GM12874 (cell line): Measurements from ENCODE around the gene FBXO10.

Experiments used
- CTCF ChIP-seq: IDR thresholded peaks from 2 replicates; pipeline ENCODE4 v1.5.1; 2011; ENCODE audit warnings: low read depth, mild to moderate bottlenecking, control low read depth, low read length, moderate library complexity; ENCODE audit not compliant: insufficient read depth

The FBXO10 gene

GRCh38 chr9:37466037-37466709 is 110.0 kb downstream of the FBXO10 start:
- no peak for TF ChIP-seq CTCF

GRCh38 chr9:37465249-37466036 is 110.7 kb downstream of the FBXO10 start, which contains the start of gene ZBTB5:
Gene ZBTB5 (minus strand): TSS chr9:37465450. CDS start chr9:37442551, 22,899 bp downstream.
- no peak for TF ChIP-seq CTCF

- TF ChIP-seq CTCF: no peak
These were observed 111.5 kb downstream of the FBXO10 start for GRCh38 chr9:37464426-37465248.

DNA sequence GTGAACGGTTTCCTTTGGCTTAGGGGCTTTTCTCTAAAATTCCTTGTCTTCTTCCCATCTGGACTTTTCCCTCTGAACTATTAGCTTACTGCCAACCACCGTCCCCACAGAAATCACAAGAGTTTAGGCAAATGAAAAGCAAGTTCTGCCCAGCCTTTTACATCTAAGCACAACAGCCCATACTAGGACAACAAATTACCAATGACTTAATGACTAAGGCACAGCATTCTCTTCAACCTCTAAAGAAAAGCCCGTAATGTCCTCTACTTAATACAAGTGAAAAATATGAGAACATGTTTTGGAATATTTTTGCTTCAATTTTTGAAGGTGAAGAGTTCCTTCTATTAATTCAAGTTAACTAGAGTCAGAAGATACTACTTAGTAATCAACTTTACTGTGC is 112.2 kb downstream of the FBXO10 start:
- TF ChIP-seq CTCF: no peak
